Activated T-cell treated with anti-CD3 and anti-CD28 coated beads for 1 hour (primary cell): ENCODE results near the gene ELMO1.

Experiments used
- DNase-seq: peaks from one replicate; pipeline ENCODE4 v3.0.0-alpha.2; 2020; ENCODE audit warnings: low read depth

The ELMO1 gene

GRCh38 chr7:37467002-37467401 is 18.3 kb upstream of the ELMO1 start:
- no peak for DNase-seq

GRCh38 chr7:37462138-37462537 is 13.5 kb upstream of the ELMO1 start:
- DNase-seq = no peak

- DNase-seq = no peak
Measured at GRCh38 chr7:37455081-37455480, 6.4 kb upstream of the ELMO1 start.

GRCh38 chr7:37452346-37452745 is 3.7 kb upstream of the ELMO1 start:
- no peak for DNase-seq

GRCh38 chr7:37450035-37450434 is 1.4 kb upstream of the ELMO1 start:
- DNase-seq = no peak

- no peak for DNase-seq
Measured at GRCh38 chr7:37449621-37450020, 957 bp upstream of the ELMO1 start.

GRCh38 chr7:37448011-37448635 is 541 bp downstream of the ELMO1 start:
- no peak for DNase-seq

GRCh38 chr7:37446371-37446770 is 2.3 kb downstream of the ELMO1 start:
- DNase-seq = no peak

- DNase-seq = no peak
Measured at GRCh38 chr7:37445790-37446189, 2.9 kb downstream of the ELMO1 start.

- no peak for DNase-seq
Measured at GRCh38 chr7:37445064-37445723, 3.5 kb downstream of the ELMO1 start.

- no peak for DNase-seq
Measured at GRCh38 chr7:37443627-37444026, 5.0 kb downstream of the ELMO1 start.

GRCh38 chr7:37442268-37442667 is 6.4 kb downstream of the ELMO1 start:
- no peak for DNase-seq

GRCh38 chr7:37441816-37442215 is 6.8 kb downstream of the ELMO1 start:
- no peak for DNase-seq

- no peak for DNase-seq
Measured at GRCh38 chr7:37441386-37441760, 7.3 kb downstream of the ELMO1 start.

- DNase-seq = peak; percentile 7
Measured at GRCh38 chr7:37440738-37441385, 7.8 kb downstream of the ELMO1 start.

GRCh38 chr7:37439653-37440026 is 9.0 kb downstream of the ELMO1 start:
- DNase-seq = no peak

GRCh38 chr7:37438906-37439652 is 9.6 kb downstream of the ELMO1 start:
- DNase-seq = no peak

- no peak for DNase-seq
Measured at GRCh38 chr7:37435156-37435855, 13.4 kb downstream of the ELMO1 start.

- DNase-seq = no peak
Measured at GRCh38 chr7:37434529-37434928, 14.1 kb downstream of the ELMO1 start.

- DNase-seq = no peak
Measured at GRCh38 chr7:37433166-37433565, 15.5 kb downstream of the ELMO1 start.

- DNase-seq = no peak
Measured at GRCh38 chr7:37432281-37432920, 16.3 kb downstream of the ELMO1 start.

GRCh38 chr7:37431413-37431812 is 17.3 kb downstream of the ELMO1 start:
- no peak for DNase-seq
